Measurements from ENCODE around the gene JAK3. TPM values are rescaled to one million over a fixed set of nuclear protein-coding genes. Genes with fewer than 3 reads are reported as not detected.
A peak's percentile ranks its signal among the peaks of the same experiment; 100 is the strongest.

Gene JAK3
- total RNA-seq, 1 experiment from 2014 or later = 4.4 TPM

DNA sequence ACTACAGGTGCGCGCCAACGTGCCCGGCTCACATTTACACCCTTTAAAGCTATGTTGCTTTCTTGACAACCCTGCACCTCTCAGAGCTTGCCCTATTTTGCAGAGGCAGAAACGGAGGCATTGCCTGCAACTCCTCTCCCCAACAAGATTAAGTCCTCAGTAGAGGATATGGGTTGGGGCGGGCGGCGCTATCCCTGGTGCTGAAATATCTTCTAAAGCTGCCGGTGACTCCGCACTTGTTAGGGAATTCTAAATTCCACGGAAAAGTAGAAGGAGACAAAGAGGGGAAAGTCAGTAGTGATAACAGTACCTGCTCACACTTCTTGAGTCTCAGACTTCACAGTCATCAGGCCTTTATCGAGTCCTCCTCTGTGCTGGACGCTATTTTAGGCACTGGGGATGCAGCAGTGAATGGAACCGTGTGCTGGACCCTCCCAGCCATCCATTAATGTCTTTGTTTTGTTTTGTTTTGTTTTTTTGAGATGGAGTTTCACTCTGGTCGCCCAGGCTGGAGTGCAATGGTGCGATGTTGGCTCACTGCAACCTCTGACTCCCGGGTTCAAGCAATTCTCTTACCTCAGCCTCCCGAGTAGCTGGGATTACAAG is 41.9 kb upstream of the JAK3 start (continued):
- TF ChIP-seq, protein P1, sequence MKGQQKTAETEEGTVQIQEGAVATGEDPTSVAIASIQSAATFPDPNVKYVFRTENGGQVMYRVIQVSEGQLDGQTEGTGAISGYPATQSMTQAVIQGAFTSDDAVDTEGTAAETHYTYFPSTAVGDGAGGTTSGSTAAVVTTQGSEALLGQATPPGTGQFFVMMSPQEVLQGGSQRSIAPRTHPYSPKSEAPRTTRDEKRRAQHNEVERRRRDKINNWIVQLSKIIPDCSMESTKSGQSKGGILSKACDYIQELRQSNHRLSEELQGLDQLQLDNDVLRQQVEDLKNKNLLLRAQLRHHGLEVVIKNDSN (CRISPR knock-in tag; IDR thresholded peaks at IDR 0.05) = peak; percentile 18; the same call in 1 of the 2 replicates
- TF ChIP-seq ZNF416 (CRISPR knock-in tag; IDR thresholded peaks at IDR 0.05) = no peak
- peak; percentile 54; the same call in 1 of the 2 replicates for TF ChIP-seq FOXK1 (CRISPR knock-in tag; IDR thresholded peaks at IDR 0.05)
- TF ChIP-seq, protein P2, sequence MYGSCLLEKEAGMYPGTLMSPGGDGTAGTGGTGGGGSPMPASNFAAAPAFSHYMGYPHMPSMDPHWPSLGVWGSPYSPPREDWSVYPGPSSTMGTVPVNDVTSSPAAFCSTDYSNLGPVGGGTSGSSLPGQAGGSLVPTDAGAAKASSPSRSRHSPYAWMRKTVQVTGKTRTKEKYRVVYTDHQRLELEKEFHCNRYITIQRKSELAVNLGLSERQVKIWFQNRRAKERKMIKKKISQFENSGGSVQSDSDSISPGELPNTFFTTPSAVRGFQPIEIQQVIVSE (CRISPR knock-in tag; IDR thresholded peaks at IDR 0.05; ENCODE audit: borderline replicate concordance) = no peak
- no peak for TF ChIP-seq CBFB (CRISPR knock-in tag; IDR thresholded peaks at IDR 0.05; ENCODE audit: low read depth)
- TF ChIP-seq, protein P3, sequence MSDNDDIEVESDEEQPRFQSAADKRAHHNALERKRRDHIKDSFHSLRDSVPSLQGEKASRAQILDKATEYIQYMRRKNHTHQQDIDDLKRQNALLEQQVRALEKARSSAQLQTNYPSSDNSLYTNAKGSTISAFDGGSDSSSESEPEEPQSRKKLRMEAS (CRISPR knock-in tag; IDR thresholded peaks at IDR 0.05) = no peak
- TF ChIP-seq, protein P4, sequence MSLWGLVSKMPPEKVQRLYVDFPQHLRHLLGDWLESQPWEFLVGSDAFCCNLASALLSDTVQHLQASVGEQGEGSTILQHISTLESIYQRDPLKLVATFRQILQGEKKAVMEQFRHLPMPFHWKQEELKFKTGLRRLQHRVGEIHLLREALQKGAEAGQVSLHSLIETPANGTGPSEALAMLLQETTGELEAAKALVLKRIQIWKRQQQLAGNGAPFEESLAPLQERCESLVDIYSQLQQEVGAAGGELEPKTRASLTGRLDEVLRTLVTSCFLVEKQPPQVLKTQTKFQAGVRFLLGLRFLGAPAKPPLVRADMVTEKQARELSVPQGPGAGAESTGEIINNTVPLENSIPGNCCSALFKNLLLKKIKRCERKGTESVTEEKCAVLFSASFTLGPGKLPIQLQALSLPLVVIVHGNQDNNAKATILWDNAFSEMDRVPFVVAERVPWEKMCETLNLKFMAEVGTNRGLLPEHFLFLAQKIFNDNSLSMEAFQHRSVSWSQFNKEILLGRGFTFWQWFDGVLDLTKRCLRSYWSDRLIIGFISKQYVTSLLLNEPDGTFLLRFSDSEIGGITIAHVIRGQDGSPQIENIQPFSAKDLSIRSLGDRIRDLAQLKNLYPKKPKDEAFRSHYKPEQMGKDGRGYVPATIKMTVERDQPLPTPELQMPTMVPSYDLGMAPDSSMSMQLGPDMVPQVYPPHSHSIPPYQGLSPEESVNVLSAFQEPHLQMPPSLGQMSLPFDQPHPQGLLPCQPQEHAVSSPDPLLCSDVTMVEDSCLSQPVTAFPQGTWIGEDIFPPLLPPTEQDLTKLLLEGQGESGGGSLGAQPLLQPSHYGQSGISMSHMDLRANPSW (CRISPR knock-in tag; conservative IDR thresholded peaks at IDR 0.05; ENCODE audit: low read depth) = no peak
- TF ChIP-seq, protein P5, sequence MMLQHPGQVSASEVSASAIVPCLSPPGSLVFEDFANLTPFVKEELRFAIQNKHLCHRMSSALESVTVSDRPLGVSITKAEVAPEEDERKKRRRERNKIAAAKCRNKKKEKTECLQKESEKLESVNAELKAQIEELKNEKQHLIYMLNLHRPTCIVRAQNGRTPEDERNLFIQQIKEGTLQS (CRISPR knock-in tag; conservative IDR thresholded peaks at IDR 0.05) = no peak
- TF ChIP-seq, protein P6, sequence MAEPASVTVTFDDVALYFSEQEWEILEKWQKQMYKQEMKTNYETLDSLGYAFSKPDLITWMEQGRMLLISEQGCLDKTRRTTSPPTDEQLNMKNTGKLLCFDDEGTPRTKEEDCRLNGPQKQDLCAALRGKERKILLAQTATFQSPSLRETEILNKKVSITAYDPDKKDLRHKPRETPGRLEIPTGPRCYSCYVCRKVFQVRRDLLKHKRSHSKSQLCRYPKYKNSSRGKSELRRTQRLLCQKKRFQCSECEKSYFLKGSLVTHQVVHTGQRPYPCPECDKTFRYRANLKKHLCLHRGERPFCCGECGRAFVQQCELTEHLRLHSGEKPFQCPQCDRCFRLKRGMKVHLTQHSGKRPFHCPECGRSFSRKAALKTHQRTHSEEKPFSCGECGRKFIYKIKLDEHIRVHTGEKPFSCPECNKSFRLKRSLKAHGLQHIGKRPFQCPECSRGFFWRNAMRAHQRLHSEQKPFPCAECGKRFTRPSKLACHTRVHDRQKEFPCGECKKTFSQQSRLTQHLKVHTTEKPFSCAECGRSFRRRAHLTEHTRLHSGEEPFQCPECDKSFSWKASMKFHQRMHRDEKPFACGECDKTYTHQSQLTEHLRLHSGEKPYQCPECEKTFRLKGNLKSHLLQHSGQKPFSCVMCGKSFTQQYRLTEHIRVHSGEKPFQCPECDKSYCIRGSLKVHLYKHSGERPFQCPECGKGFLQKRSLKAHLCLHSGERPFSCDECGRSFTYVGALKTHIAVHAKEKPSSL (CRISPR knock-in tag; conservative IDR thresholded peaks at IDR 0.05) = no peak
- TF ChIP-seq, protein P7, sequence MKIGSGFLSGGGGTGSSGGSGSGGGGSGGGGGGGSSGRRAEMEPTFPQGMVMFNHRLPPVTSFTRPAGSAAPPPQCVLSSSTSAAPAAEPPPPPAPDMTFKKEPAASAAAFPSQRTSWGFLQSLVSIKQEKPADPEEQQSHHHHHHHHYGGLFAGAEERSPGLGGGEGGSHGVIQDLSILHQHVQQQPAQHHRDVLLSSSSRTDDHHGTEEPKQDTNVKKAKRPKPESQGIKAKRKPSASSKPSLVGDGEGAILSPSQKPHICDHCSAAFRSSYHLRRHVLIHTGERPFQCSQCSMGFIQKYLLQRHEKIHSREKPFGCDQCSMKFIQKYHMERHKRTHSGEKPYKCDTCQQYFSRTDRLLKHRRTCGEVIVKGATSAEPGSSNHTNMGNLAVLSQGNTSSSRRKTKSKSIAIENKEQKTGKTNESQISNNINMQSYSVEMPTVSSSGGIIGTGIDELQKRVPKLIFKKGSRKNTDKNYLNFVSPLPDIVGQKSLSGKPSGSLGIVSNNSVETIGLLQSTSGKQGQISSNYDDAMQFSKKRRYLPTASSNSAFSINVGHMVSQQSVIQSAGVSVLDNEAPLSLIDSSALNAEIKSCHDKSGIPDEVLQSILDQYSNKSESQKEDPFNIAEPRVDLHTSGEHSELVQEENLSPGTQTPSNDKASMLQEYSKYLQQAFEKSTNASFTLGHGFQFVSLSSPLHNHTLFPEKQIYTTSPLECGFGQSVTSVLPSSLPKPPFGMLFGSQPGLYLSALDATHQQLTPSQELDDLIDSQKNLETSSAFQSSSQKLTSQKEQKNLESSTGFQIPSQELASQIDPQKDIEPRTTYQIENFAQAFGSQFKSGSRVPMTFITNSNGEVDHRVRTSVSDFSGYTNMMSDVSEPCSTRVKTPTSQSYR (CRISPR knock-in tag; IDR thresholded peaks at IDR 0.05) = no peak
- TF ChIP-seq ZNF219 (CRISPR knock-in tag; IDR thresholded peaks at IDR 0.05; ENCODE audit: borderline replicate concordance) = no peak
- TF ChIP-seq, protein P8, sequence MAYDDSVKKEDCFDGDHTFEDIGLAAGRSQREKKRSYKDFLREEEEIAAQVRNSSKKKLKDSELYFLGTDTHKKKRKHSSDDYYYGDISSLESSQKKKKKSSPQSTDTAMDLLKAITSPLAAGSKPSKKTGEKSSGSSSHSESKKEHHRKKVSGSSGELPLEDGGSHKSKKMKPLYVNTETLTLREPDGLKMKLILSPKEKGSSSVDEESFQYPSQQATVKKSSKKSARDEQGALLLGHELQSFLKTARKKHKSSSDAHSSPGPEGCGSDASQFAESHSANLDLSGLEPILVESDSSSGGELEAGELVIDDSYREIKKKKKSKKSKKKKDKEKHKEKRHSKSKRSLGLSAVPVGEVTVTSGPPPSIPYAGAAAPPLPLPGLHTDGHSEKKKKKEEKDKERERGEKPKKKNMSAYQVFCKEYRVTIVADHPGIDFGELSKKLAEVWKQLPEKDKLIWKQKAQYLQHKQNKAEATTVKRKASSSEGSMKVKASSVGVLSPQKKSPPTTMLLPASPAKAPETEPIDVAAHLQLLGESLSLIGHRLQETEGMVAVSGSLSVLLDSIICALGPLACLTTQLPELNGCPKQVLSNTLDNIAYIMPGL (CRISPR knock-in tag; IDR thresholded peaks at IDR 0.05) = no peak
- no peak for TF ChIP-seq ZNF671 (CRISPR knock-in tag; IDR thresholded peaks at IDR 0.05)
- TF ChIP-seq, protein P9, sequence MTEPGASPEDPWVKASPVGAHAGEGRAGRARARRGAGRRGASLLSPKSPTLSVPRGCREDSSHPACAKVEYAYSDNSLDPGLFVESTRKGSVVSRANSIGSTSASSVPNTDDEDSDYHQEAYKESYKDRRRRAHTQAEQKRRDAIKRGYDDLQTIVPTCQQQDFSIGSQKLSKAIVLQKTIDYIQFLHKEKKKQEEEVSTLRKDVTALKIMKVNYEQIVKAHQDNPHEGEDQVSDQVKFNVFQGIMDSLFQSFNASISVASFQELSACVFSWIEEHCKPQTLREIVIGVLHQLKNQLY (CRISPR knock-in tag; IDR thresholded peaks at IDR 0.05) = no peak
- TF ChIP-seq, protein P10, sequence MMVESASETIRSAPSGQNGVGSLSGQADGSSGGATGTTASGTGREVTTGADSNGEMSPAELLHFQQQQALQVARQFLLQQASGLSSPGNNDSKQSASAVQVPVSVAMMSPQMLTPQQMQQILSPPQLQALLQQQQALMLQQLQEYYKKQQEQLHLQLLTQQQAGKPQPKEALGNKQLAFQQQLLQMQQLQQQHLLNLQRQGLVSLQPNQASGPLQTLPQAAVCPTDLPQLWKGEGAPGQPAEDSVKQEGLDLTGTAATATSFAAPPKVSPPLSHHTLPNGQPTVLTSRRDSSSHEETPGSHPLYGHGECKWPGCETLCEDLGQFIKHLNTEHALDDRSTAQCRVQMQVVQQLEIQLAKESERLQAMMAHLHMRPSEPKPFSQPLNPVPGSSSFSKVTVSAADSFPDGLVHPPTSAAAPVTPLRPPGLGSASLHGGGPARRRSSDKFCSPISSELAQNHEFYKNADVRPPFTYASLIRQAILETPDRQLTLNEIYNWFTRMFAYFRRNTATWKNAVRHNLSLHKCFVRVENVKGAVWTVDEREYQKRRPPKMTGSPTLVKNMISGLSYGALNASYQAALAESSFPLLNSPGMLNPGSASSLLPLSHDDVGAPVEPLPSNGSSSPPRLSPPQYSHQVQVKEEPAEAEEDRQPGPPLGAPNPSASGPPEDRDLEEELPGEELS (CRISPR knock-in tag; IDR thresholded peaks at IDR 0.05) = peak; percentile 64; the same call in 1 of the 2 replicates

All from WTC11 (cell line).